Measurements from ENCODE around the gene PODN.

DNA sequence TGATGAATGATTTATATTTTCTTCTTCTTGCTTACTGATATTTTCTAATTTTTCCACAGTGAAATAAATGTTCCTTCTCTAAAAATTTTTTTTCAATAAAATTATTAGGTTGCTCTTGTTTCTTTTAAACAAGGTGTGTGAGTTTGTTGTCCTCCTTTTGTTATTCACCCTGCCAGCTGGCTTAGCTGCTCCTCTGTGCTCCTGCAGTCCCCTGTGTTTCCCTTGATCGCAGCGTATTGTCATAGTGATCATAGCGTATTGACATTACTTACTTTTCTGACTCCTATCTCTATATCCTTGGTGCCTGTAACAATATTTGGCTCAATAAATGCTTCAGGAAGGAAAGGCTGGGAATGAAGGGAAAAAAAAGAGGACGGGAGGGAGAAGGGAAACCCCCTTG lies 24.9 kb upstream of the PODN start:
- TF ChIP-seq EZH2 (IDR thresholded peaks at IDR 0.05; ENCODE audit: low read depth), result no peak
- TF ChIP-seq, protein P1, sequence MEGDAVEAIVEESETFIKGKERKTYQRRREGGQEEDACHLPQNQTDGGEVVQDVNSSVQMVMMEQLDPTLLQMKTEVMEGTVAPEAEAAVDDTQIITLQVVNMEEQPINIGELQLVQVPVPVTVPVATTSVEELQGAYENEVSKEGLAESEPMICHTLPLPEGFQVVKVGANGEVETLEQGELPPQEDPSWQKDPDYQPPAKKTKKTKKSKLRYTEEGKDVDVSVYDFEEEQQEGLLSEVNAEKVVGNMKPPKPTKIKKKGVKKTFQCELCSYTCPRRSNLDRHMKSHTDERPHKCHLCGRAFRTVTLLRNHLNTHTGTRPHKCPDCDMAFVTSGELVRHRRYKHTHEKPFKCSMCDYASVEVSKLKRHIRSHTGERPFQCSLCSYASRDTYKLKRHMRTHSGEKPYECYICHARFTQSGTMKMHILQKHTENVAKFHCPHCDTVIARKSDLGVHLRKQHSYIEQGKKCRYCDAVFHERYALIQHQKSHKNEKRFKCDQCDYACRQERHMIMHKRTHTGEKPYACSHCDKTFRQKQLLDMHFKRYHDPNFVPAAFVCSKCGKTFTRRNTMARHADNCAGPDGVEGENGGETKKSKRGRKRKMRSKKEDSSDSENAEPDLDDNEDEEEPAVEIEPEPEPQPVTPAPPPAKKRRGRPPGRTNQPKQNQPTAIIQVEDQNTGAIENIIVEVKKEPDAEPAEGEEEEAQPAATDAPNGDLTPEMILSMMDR (conservative IDR thresholded peaks at IDR 0.05), result no peak
